Measurements from ENCODE around the gene RACGAP1. TPM values are rescaled to one million over a fixed set of nuclear protein-coding genes. Genes with fewer than 3 reads are reported as not detected.

The RACGAP1 gene
- polyA plus RNA-seq, 1 donor from 2014 or later, result 18.3 TPM

DNA sequence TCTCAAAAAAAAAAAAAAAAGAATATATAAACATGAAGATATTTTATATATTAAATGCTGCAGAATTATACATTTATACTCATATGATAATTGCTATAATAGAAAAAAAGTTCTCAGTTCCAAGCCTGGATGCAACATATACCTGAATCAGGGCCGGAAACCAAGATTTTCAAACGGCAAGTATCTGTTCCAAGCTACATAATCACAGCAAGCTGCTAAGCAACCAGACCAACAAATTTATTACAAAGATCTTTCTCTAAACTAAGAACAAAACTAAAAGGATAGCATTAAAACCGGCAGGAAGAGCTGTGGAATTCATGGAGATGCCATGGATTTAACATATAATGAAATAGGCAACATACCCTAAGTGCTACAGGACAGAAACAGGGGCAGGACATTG, 7.1 kb downstream of the RACGAP1 start:
- Histone ChIP-seq H3K36me3 (ENCODE audit: insufficient read depth, low read length) (no peaks in the 10 kb centered on the region), H3K9me3 (ENCODE audit: low read length) (no peaks in the 10 kb centered on the region), H3K79me2 (replicated peaks; ENCODE audit: insufficient read depth, low read length) (peaks cover 49% of the 10 kb centered on the region), H3K27me3 (ENCODE audit: insufficient read depth, low read depth, low read length) (no peaks in the 10 kb centered on the region), H3K9ac (ENCODE audit: low read length) (no peak overlapping the region), H2AFZ (ENCODE audit: low read depth, low read length) (no peak overlapping the region), H3K27ac (ENCODE audit: low read length) (no peak overlapping the region), H4K20me1 (ENCODE audit: insufficient read depth) (no peaks in the 10 kb centered on the region), H3K4me3 (ENCODE audit: low read length) (no peak overlapping the region), H3K9me2 (ENCODE audit: insufficient read depth, low read length) (no peaks in the 10 kb centered on the region), H3F3A (ENCODE audit: insufficient read depth, low read length, poor library complexity, severe bottlenecking) (no peaks in the 10 kb centered on the region), H3K4me2 (ENCODE audit: low read length) (no peak overlapping the region)
- TF ChIP-seq POLR2AphosphoS5 (IDR thresholded peaks at IDR 0.05) (no peak), SMC3 (conservative IDR thresholded peaks at IDR 0.05; ENCODE audit: poor library complexity) (no peak)
- TF ChIP-seq, protein P1, sequence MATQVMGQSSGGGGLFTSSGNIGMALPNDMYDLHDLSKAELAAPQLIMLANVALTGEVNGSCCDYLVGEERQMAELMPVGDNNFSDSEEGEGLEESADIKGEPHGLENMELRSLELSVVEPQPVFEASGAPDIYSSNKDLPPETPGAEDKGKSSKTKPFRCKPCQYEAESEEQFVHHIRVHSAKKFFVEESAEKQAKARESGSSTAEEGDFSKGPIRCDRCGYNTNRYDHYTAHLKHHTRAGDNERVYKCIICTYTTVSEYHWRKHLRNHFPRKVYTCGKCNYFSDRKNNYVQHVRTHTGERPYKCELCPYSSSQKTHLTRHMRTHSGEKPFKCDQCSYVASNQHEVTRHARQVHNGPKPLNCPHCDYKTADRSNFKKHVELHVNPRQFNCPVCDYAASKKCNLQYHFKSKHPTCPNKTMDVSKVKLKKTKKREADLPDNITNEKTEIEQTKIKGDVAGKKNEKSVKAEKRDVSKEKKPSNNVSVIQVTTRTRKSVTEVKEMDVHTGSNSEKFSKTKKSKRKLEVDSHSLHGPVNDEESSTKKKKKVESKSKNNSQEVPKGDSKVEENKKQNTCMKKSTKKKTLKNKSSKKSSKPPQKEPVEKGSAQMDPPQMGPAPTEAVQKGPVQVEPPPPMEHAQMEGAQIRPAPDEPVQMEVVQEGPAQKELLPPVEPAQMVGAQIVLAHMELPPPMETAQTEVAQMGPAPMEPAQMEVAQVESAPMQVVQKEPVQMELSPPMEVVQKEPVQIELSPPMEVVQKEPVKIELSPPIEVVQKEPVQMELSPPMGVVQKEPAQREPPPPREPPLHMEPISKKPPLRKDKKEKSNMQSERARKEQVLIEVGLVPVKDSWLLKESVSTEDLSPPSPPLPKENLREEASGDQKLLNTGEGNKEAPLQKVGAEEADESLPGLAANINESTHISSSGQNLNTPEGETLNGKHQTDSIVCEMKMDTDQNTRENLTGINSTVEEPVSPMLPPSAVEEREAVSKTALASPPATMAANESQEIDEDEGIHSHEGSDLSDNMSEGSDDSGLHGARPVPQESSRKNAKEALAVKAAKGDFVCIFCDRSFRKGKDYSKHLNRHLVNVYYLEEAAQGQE (IDR thresholded peaks at IDR 0.05; ENCODE audit: borderline replicate concordance), result no peak
- TF ChIP-seq, protein P2, sequence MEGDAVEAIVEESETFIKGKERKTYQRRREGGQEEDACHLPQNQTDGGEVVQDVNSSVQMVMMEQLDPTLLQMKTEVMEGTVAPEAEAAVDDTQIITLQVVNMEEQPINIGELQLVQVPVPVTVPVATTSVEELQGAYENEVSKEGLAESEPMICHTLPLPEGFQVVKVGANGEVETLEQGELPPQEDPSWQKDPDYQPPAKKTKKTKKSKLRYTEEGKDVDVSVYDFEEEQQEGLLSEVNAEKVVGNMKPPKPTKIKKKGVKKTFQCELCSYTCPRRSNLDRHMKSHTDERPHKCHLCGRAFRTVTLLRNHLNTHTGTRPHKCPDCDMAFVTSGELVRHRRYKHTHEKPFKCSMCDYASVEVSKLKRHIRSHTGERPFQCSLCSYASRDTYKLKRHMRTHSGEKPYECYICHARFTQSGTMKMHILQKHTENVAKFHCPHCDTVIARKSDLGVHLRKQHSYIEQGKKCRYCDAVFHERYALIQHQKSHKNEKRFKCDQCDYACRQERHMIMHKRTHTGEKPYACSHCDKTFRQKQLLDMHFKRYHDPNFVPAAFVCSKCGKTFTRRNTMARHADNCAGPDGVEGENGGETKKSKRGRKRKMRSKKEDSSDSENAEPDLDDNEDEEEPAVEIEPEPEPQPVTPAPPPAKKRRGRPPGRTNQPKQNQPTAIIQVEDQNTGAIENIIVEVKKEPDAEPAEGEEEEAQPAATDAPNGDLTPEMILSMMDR (IDR thresholded peaks at IDR 0.05; ENCODE audit: poor library complexity, severe bottlenecking), result no peak

DNA sequence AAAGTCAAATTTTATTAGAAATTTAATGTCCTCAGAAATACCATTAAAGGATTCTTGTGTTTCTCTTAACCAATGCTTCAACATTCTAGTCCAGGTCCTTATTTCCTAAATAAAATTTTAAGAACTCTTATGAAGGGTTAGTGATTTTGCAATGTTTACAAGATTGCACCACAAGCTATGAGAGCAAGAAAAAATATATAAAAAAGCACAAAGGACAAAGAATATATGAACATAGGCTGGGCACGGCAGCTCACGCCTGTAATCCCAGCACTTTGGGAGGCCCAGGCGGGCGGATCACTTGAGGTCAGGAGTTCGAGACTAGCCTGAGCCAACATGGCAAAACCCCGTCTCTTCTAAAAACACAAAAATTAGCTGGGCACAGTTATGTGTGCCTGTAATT, 7.7 kb downstream of the RACGAP1 start:
- Histone ChIP-seq H3K36me3 (ENCODE audit: insufficient read depth, low read length) (no peaks in the 10 kb centered on the region), H3K4me3 (ENCODE audit: low read length) (no peak overlapping the region), H3K79me2 (replicated peaks; ENCODE audit: insufficient read depth, low read length) (peaks cover 44% of the 10 kb centered on the region), H4K20me1 (ENCODE audit: insufficient read depth) (no peaks in the 10 kb centered on the region), H3K9me2 (ENCODE audit: insufficient read depth, low read length) (no peaks in the 10 kb centered on the region), H3K9ac (ENCODE audit: low read length) (no peak overlapping the region), H3K4me2 (ENCODE audit: low read length) (no peak overlapping the region), H3K27ac (ENCODE audit: low read length) (no peak overlapping the region), H3K9me3 (ENCODE audit: low read length) (no peaks in the 10 kb centered on the region), H3F3A (ENCODE audit: insufficient read depth, low read length, poor library complexity, severe bottlenecking) (no peaks in the 10 kb centered on the region), H2AFZ (ENCODE audit: low read depth, low read length) (peak overlapping the region; percentile 24), H3K27me3 (ENCODE audit: insufficient read depth, low read depth, low read length) (no peaks in the 10 kb centered on the region)
- TF ChIP-seq RAD21 (conservative IDR thresholded peaks at IDR 0.05), result no peak
- no peak for TF ChIP-seq EP300 (conservative IDR thresholded peaks at IDR 0.05; ENCODE audit: poor library complexity, severe bottlenecking)
- TF ChIP-seq MXI1 (conservative IDR thresholded peaks at IDR 0.05; ENCODE audit: poor library complexity, severe bottlenecking), result no peak
- TF ChIP-seq, protein P2 (IDR thresholded peaks at IDR 0.05; ENCODE audit: poor library complexity, severe bottlenecking), result no peak
- TF ChIP-seq POLR2AphosphoS5 (IDR thresholded peaks at IDR 0.05), result no peak

Data from neural cell (in vitro differentiated cells).